HG03354 (cell line): ENCODE measurements around the gene GEN1.
A peak's percentile ranks its signal among the peaks of the same experiment; 100 is the strongest.

Experiments
- ATAC-seq: cut with Tn5 transposase; IDR thresholded peaks from one replicate; pipeline ENCODE4 v1.9.1; 2021; ENCODE audit warnings: mild to moderate bottlenecking; ENCODE audit not compliant: unreplicated experiment, poor library complexity, severe bottlenecking

The GEN1 gene

GRCh38 chr2:17793296-17793695 lies 39.4 kb downstream of the GEN1 start:
- ATAC-seq: no peak

- ATAC-seq: no peak
These were observed 39.9 kb downstream of the GEN1 start for GRCh38 chr2:17793803-17794354.

- no peak for ATAC-seq
These were observed 41.4 kb downstream of the GEN1 start for GRCh38 chr2:17795309-17795708.

- ATAC-seq: no peak
These were observed 44.4 kb downstream of the GEN1 start for GRCh38 chr2:17798338-17798737.

DNA sequence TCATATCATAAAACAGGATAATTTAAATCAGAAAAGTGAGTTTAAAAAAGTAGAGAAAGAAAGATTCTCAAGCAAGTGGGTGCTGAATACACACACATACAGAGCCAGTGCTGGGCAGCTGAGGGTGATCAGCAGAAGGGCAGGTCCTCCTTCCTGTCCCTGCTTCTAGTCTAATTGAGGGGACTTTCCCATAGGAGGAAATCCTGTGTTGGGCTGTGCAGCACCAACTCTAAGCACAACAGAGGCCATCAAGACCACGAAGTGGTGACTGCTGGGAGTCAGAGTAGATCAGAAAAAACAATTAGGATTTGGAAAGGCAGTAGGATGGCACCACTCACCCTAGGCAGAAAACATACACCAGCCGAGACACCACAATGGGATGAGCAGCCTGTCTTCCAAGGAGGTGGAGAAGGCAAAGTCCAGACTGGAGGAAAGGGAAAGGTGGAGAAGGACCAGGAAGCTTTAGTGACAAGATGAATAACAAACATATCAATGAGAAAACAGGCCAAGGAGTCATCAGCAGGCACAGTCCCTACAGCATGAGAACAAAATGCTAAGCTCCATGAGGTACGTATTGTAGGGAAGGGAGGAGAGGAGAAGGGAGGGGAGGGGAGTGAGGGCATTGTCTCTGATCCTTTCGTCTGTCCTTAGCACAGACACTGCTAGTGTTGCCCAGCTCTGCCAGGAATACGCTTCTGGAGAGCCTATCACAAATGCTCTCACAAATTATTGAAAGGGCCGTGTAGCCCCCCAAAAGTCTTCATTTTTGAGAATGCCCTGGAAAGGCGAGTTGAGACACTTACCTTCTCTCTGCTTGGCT lies 45.6 kb downstream of the GEN1 start:
- ATAC-seq: no peak

GRCh38 chr2:17800219-17800618 lies 46.3 kb downstream of the GEN1 start:
- ATAC-seq: no peak

DNA sequence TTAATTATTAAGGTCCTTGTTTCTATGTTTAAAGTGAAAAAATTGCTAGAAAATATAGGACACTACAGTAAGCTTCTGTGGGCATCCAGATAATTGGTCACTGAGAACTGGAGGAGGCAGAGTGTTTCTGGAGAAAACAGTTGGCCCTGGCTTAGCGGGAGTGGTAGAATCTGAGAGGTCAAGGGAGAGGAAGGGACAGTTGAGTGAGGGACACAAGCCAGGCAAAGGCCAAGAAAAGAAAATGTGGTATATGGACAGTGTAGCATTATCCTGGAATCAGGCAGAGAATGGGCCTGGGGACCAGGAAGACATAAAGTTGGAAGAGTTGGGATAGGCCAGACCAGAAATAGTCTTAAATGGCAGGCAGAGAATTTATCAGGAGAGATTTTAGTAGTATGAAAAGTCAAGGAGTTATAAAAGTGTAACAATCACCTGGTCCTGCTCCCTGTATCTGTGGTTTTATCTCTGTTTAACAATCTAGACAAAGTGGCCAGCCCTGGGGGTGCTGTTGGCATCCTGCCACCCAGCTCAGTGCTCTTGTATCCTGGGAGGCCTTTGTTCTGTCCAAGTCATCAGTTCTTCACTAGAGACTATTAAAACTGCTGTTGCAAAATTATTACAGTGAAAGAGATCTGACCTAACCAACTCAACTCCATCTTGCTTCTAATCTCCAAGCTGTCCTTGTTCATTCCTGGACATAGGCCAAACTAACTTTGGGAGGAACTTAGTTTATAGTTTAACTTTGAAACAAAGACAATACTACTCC lies 46.9 kb downstream of the GEN1 start:
- ATAC-seq: no peak

- ATAC-seq: no peak
These were observed 49.6 kb downstream of the GEN1 start for GRCh38 chr2:17803497-17803896.

GRCh38 chr2:17804358-17804757 lies 50.4 kb downstream of the GEN1 start:
- ATAC-seq: peak; percentile 63

DNA sequence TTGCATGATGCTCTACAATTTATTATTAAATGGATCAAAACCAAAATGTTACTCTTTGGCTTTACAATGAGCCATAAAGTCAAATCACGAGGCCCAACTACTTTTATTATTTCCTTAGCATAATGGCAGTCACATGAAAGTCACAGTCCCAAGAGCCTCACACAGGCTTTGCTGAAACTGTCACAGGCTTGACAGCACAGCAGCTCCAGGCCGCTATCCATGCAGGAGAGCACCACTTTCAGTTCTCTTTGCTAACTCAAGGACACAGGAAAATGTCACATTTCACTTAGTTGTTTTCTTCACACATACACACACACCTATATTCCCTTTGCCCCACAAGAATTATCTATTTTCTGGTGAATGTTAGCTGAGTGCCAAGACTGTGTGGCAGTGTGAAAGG lies 51.2 kb downstream of the GEN1 start:
- peak; percentile 55 for ATAC-seq

- ATAC-seq: peak; percentile 46
These were observed 51.9 kb downstream of the GEN1 start for GRCh38 chr2:17805717-17806363.

DNA sequence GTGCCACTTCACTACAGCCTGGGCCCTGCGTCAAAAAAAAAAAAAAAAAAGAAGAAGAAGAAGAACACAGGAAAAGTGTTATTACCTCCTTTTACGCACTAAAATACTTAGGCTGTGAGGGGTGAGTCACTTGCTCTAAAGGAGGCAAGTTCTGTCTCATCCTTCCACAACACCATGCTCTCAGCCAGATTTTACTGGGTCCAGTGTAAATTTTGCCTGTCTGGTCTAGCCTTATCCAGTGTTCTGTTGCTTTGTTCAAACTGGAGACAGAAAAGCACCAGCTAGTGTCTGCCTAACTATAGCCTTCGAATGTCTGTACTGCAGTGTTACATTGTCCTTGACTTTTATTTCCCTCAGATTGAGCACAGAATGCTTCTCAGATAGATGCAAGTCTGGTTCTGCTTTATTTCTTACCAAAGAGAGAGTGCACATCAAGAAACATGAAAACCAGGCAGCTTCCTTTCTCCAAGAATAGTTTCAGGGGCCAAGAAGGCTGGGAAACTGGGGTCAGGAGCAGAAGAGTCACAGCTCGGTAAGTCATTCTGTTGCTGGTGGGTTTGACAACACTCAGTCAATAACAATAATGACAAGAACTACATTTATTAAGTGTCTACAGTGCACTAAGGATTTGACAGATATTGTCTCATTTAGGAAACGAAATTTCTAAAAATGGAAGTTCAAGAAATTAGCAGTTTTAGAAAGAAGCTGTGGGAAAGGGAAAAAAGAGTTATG lies 59.2 kb downstream of the GEN1 start:
- ATAC-seq: peak; percentile 56

DNA sequence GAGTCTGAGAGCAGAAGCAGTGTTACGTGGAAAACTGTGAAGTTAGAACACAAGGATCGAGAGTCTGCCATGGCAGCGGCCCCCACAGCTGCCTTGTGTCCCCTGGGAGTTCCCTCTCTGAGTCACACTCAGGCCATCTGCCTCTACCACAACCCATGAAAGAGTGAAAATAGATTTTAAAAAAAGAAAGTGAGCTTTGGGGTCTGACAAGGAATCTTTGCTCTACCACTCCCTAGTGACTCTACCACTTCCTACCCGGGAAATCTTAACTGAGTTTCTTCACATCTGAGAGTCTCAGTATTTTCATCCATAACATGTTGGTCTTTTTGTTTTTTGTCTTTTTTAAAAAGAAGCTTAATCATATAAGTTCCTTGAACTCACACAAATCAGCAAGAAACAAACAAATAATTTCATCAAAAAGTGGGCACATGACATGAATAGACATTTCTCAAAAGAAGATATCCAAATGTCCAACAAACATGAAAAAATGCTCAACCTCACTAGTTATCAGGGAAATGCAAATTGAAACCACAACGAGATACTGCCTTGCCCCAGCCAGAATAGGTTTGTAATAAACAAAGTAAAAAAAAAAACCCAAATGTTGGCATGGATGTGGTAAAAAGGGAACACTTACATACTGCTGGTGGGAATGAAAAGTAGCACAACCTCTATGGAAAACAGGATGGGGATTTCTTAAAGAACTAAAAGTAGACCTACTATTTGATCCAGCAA lies 60.0 kb downstream of the GEN1 start:
- peak; percentile 95 for ATAC-seq

- ATAC-seq: no peak
These were observed 60.7 kb downstream of the GEN1 start for GRCh38 chr2:17814601-17815000.

DNA sequence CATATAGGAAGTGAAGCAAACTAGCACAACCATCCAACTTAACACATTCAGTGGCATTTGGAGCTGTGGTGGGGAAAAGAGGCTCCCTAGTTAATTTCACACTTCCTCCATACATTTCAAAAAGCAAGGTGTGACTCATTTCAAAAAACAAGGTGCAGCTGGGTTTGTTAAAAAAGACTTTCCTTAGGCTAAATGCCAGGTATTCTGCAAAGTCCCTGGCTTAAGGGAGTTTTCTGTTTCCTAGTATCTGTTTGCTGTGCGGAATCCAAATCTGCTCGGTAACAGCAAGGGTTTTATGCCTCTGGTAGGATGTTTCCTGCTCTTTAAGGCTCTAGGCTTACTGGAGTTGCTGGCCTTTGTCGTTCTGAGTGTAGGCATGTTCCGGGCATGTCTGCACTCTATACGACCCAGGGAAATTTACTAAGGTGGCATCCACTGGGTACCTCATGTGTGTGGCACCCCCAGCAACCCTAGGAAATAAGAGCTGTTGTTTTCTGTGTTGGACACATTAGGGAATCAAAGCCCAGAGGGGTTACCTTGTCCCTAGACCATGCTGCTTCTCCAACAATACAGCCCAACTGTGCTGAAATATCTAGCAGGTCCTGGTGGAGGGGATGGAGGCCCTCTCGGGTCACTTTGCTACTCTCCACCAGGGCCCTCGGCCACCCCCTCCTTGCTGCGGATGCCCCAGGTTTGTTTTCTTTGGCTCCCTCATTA lies 61.7 kb downstream of the GEN1 start:
- no peak for ATAC-seq

DNA sequence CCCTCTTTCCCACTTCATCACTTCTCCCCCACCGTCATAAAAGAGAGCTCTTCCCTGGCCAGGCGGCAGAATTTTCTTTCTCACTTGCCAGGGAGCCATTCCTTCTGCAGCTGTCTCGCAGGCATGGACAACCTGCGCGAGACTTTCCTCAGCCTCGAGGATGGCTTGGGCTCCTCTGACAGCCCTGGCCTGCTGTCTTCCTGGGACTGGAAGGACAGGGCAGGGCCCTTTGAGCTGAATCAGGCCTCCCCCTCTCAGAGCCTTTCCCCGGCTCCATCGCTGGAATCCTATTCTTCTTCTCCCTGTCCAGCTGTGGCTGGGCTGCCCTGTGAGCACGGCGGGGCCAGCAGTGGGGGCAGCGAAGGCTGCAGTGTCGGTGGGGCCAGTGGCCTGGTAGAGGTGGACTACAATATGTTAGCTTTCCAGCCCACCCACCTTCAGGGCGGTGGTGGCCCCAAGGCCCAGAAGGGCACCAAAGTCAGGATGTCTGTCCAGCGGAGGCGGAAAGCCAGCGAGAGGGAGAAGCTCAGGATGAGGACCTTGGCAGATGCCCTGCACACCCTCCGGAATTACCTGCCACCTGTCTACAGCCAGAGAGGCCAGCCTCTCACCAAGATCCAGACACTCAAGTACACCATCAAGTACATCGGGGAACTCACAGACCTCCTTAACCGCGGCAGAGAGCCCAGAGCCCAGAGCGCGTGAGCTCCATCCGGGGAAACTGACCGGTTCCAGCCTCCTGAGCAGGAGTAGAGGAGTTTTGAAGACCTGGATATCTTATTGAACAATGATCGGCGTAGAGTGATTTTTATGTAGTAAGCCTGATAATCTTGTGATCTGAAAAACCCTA lies 62.7 kb downstream of the GEN1 start, which contains the start of gene MSGN1:
TSS of gene MSGN1 (plus strand) at position 65 of the 850 bp plus-strand sequence. CDS start at position 124, 59 bp downstream.
- no peak for ATAC-seq

- no peak for ATAC-seq
These were observed 64.4 kb downstream of the GEN1 start for GRCh38 chr2:17818235-17818815.
